HUDEP-2 (cell line): ENCODE measurements around the gene GRB10.

Experiments used
- DNase-seq, 76 experiments: peaks; one replicate each; lab custom pipeline; 2025; ENCODE audit not compliant: unreplicated experiment in 76 of 76; lab: John Stamatoyannopoulos, UW

The GRB10 gene

GRCh38 chr7:50621206-50621605, 161.5 kb downstream of the GRB10 start:
- DNase-seq: no peak

DNA sequence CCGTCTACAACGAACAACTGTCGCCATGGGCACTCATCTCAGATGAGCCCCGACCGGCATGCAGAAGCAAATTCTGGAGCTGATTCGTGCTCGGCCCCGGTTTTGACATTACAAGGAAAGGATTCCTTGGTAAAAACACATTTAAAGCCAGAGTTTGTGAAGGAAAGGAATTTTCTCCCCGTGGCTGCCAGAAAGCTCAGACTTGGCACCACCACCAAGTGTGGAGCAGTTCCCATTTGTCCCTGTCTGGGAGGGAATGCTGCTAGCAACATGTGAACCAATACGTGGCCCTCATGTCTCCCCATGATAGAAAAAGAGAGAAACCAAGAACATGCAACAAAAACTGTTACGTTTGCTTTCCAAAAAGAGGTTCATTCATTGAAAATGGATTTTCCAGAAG, 162.3 kb downstream of the GRB10 start:
- no peak for DNase-seq

- DNase-seq: no peak
These were observed 163.0 kb downstream of the GRB10 start for GRCh38 chr7:50619684-50620083.

DNA sequence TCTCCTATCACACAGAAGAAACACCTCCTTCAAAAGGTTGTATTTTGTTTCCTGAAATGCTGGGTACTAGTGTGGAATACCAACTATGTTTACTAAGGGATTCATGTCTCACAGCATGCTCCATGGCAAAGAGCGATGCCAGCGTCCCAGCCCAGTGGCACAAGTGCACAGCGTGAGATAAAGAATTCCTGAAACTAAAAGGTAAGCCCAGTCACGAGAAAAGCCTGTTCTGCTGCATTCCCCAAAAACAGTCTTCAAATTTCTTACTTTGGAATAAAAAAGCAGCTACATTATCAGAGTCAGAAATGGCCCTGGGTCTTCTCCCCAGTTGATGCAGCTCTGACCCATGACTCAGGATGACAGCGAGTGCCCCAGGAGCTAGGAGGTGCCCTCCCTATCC, 164.4 kb downstream of the GRB10 start:
- no peak for DNase-seq

- no peak for DNase-seq
These were observed 167.1 kb downstream of the GRB10 start for GRCh38 chr7:50615519-50616080.

DNA sequence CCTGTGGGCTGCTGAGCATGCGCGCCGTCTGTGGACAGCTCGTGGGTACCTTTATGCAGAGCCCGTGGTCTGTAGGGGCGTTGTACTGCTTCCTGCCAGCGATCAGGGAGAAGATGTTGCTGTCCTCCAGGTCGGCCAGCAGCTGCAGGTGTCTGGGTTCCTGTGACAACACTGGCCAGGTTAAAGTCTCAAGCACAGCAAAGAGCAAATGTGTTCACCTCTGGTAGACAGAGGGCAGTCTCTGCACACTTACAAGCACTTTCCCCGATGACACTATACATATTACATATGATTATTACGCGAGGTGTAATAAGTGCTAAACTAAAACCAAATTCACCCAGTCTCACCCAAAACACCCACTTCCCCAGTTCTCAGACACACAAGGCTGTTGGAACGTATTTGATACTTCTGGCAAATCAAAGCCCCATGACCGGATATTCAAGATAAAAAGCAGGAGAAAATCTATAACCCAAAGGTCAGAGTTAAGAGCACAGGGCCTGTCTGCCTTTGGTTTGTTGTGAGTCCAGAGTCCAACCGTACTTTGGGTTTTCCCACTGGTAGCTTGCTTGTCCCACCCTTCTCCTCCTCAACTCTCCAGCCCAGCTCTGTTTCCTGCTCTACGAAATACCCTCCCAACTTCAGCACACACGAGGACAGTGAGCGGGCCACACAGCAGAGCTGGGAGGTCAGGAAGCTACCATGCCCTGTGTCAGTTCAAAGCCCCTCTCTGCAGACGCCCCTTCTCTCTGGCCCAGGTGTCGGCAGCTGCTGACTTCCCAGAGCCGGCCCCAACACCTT, 167.8 kb downstream of the GRB10 start:
- DNase-seq: no peak

DNA sequence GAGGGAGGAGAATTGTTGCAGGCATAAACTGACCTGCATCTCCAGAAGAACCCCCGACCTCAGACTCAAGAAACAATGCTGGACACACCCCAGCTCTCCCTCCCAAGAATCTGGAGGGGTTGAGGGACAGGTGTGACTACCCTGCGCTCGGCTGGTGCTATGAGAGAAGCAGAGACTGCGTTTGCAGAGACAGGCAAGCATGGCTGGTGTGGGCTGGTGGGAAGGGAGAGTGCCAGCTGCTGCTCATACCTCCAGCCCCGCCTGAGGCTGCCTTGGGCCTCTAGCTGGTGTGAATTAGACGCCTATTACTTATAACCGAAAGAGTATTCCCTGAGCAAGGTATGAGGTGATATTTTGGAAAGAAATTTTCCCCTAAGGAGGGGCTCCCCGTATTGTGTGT, 169.2 kb downstream of the GRB10 start:
- no peak for DNase-seq

DNA sequence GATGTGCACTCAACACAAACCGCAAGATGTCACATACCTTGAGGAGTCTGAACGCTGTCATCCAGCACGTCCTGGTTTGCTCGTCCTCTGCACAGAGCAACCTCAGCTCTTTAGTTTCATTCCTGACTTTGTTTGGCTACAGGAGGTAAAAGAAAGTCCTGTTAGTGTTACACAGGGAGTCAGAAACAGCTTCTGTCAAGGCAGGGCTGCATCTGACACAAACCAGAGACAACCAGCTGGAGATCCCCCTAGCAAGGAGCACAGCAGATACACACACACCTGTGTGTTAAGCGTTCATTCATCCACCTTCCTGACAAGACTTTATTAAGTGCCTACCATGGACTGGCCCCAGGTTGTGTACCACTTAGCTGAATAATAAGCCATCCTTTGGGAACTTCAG, 170.0 kb downstream of the GRB10 start:
- no peak for DNase-seq

GRCh38 chr7:50610521-50611277, 172.0 kb downstream of the GRB10 start:
- no peak for DNase-seq

DNA sequence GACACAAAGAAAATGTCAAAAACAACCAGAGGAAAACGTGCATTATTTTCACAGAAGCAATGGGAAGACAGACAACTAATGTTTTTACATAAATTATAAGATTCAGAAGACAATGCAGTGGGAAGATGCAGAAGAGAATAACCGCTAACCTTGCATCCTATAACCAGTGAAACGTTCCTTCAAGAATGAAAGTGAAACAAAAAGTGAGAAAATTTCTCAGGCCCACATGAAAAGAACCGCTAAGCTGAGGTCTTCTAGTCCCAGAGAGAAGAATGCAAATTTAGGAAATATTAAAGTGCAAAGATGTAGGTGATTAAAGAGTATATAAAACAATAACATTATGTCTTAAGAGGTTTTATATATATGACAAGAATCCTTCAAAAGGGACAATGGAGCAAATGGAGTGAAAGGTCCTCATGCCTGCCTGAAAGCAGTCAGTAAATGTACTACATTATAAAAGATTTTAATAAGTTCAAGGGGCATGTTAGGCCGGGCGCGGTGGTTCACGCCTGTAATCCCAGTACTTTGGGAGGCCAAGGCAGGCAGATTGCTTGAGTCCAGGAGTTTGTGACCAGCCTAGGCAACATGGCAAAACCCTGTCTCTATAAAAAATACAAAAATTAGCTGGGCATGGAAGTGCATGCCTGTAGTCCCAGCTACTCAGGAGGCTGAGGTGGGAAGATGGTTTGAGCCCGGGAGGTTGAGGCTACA, 174.3 kb downstream of the GRB10 start:
- DNase-seq: no peak

DNA sequence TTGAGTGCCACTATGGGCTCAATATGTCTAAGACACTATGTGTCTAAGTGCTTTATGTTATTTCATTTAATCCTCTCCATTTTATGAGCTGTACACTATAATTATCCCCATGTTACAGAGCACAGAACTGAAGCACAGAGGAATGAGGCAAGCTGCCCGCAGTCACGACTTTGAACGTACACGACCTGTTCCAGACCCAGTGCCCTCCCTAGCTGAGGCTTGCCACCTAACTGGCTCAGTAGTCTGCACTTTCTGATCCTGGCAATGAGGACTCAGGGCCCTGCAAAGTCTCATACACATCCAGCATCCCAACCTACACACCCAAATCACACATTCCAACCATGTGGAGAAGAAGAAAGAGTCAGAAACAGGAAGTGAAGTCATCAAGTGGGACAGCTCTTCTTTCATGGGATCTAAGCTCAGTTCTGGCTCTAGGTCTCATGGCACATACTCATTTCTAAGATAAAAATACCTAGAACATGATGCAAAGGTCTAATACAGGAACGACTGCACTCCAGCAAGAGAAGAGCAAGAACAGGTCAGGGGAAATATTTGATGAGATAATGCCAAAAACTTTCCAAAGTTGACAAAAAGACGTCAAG, 175.1 kb downstream of the GRB10 start:
- no peak for DNase-seq

DNA sequence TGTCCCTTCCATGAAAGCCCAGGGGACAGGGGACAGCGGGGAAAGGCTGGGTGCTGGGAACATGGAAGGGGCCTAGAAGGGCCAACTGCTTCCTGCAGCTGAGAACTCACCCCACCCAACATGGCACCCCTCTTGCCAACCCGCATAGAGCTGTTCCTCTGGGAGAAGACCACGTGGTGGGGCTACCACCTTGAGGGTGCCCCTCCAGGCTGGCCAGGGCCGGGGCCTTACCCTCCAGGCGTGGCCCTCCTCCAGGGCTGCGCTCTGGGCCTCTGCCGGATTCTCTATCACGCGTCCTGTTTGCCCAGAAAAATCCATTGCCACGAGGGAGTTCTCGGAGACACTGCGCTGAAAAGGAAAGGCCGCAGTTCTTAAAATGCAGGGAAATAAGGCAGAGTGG, 177.6 kb downstream of the GRB10 start:
- DNase-seq: no peak

GRCh38 chr7:50603287-50603686, 179.4 kb downstream of the GRB10 start:
- no peak for DNase-seq

DNA sequence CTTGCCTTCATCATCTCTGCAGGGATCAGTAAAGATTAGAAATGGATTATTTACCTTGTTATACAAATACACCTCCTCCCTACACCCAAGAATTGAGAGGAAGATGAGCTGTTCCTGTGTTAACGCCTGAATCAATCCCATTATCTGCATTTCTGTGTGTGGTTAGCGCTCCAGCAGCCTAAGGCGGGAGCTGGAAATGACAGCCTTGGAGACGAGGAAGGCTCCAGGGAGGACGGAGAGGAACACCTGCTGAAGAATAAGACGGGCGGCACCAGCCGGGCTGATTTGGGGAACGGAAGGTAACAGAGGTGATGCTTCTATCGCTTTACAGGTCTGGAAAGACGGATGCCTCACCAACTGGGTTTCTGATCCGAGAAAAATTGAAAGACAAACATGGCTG, 183.3 kb downstream of the GRB10 start:
- no peak for DNase-seq

DNA sequence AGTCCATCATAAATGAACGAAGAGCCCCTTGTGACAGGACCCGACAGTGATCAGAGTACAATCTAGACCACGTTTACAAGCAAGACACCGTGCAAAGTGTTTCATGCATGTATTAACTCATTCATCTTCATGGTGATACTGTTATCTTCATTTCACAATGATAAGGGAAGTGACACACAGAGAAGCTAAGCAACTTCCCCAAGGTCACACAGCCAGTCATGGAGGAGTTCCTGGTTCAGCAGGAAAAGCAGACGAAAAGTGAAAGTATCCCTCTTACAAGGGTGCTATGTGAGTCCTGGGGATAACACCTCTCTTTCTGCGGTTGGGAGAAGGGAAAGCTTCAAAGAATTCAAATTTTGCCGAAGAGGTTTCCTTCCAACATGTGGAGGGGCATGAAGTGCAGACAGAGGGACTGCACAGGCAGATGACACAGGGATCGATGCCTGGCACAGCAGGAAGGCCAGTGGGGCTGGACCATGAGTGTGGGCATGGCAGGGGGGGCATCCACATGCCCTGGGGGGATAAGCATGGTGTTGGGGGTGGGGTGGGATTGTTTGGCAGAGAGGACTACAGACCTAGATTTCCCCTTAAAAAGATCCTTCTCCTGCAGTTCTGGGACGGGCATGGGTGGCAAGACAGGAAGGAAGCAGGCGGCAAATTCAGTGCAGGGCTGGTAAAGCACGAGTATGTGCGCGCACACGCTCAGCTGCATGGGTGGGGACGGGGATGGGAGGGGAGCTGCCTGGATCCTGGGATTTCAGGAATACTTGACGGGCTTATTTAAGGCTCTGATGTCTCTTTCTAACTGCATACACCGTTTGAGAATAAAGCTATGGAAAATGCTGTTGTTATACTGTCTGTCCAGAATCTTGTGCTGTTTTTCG, 184.0 kb downstream of the GRB10 start:
- no peak for DNase-seq

GRCh38 chr7:50596484-50596883, 186.2 kb downstream of the GRB10 start:
- no peak for DNase-seq

- peak in 15 of 76 experiments; percentile 1 to 52 (median 8) for DNase-seq
These were observed 187.1 kb downstream of the GRB10 start for GRCh38 chr7:50595491-50596102.

DNA sequence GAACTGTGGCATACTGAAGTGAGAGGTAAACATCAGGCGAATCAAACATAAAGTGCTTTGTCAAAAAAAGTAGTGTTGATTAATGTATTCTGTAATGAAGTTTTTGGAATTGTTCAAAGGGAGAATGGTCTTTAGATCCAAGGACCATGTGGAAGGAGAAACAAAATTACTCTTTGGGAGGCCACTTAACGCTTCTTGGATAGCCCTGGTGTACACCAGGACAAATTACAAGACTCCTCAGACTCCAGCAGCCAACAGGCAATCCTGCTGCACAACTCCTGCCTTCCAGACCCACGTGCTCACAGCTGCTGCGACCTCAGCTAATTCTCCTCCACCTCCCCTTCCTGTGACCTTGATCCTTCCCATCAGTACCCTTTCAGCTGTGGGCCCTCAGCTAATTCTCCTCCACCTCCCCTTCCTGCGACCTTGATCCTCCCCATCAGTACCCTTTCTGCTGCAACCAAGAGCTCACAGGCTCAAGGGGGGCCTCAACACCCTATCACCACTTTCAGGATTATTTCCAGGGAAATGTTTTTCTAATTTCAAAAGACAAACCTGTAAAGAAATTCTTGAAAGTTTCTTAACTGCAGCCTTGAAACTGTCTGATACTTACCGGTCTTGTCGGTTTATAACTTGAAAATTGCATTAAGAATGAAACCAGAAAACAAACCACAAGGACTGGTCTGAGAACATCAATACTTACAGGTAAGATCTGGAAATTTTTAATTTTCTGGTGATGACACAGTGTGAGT, 187.8 kb downstream of the GRB10 start:
- DNase-seq: no peak

- DNase-seq: no peak
These were observed 188.6 kb downstream of the GRB10 start for GRCh38 chr7:50594136-50594535.
